H1 (cell line): Measurements from ENCODE around the gene CACNA1G. TPM values are rescaled to one million over a fixed set of nuclear protein-coding genes. Genes with fewer than 3 reads are reported as not detected.

Experiments used
- CTCF ChIA-PET: fragments of 300-600 bp; sonication (Branson Sonifier 250); formaldehyde crosslinking; loops from one replicate; lab custom pipeline; 2021; ENCODE audit not compliant: partially characterized antibody; lab: Charles Lee
- POLR2A ChIA-PET: fragments of 300-600 bp; sonication (Branson Sonifier 250); formaldehyde crosslinking; loops from one replicate; lab custom pipeline; 2021; ENCODE audit warnings: inconsistent platforms; ENCODE audit not compliant: partially characterized antibody; lab: Charles Lee
- DNase-seq, 2 experiments: peaks; one replicate each; pipeline versions ENCODE4 v3.0.0 to v3.0.0-alpha.2; 2010 to 2022; ENCODE audit warnings: low spot score in 2 of 2, low read depth in 1 of 2, mixed read lengths in 1 of 2
- FAIRE-seq: peaks from 2 replicates; lab custom pipeline; 2011; peaks lifted over from hg19 to GRCh38; lab: Jason Lieb, UNC
- H2AFZ ChIP-seq: 2 replicates; pipeline ENCODE4 v1.8.1; 2012; ENCODE audit warnings: low read length, inconsistent platforms
- H2AK5ac ChIP-seq: 2 replicates; pipeline ENCODE4 v1.6.1; 2013; ENCODE audit warnings: low read depth, low read length
- H2BK120ac ChIP-seq: replicated peaks from 2 replicates; pipeline ENCODE3; 2013; ENCODE audit warnings: low read depth, low read length, inconsistent platforms
- H2BK12ac ChIP-seq: 2 replicates; pipeline ENCODE4 v1.6.1; 2013; ENCODE audit warnings: low read depth, low read length
- H2BK15ac ChIP-seq: 2 replicates; pipeline ENCODE4 v1.6.1; 2013; ENCODE audit warnings: low read length
- H2BK20ac ChIP-seq: 2 replicates; pipeline ENCODE4 v1.6.1; 2013; ENCODE audit warnings: low read length
- H2BK5ac ChIP-seq: 2 replicates; pipeline ENCODE4 v1.6.1; 2013; ENCODE audit warnings: low read depth, low read length
- H3K14ac ChIP-seq: 2 replicates; pipeline ENCODE4 v1.6.1; 2013; ENCODE audit warnings: inconsistent platforms; ENCODE audit not compliant: insufficient read length
- H3K18ac ChIP-seq: 2 replicates; pipeline ENCODE4 v1.6.1; 2013; ENCODE audit warnings: low read length; ENCODE audit errors: extremely low read depth
- H3K23ac ChIP-seq: 2 replicates; pipeline ENCODE4 v1.6.1; 2013; ENCODE audit warnings: inconsistent platforms; ENCODE audit not compliant: insufficient read length
- H3K23me2 ChIP-seq: 2 replicates; pipeline ENCODE4 v1.6.1; 2013; ENCODE audit warnings: low read depth, low read length
- H3K27ac ChIP-seq: 2 replicates; pipeline ENCODE4 v1.6.1; 2011; ENCODE audit warnings: low read depth, low read length, inconsistent platforms
- H3K27me3 ChIP-seq, 4 experiments: replicated peaks in 1 of 4; 1 replicate in 1 of 4; 2 replicates in 3 of 4; pipeline versions ENCODE4 v1.6.1 to v1.8.1; 2011 to 2013; ENCODE audit warnings: low read length in 3 of 4, mild to moderate bottlenecking in 3 of 4, inconsistent platforms in 2 of 4, mixed read lengths in 2 of 4, moderate library complexity in 1 of 4; ENCODE audit not compliant: control insufficient read depth in 3 of 4, insufficient read depth in 3 of 4; ENCODE audit errors: extremely low read depth in 1 of 4
- H3K36me3 ChIP-seq, 4 experiments: 2 replicates each; pipeline versions ENCODE4 v1.6.1 to v1.8.1; 2011 to 2013; ENCODE audit warnings: mild to moderate bottlenecking in 4 of 4, low read length in 3 of 4, moderate library complexity in 2 of 4, control low read depth in 1 of 4, inconsistent platforms in 1 of 4; ENCODE audit not compliant: insufficient read depth in 4 of 4, control insufficient read depth in 2 of 4
- H3K4ac ChIP-seq: replicated peaks from 2 replicates; pipeline ENCODE3; 2013; ENCODE audit warnings: low read length, low read depth, mixed read lengths, inconsistent platforms; ENCODE audit not compliant: insufficient read length
- H3K4me1 ChIP-seq, 4 experiments: replicated peaks in 1 of 4; 1 replicate in 1 of 4; 2 replicates in 3 of 4; pipeline versions ENCODE4 v1.6.1 to v1.8.1; 2011 to 2013; ENCODE audit warnings: low read length in 3 of 4, inconsistent platforms in 2 of 4, mixed read lengths in 1 of 4; ENCODE audit not compliant: insufficient read depth in 4 of 4, control insufficient read depth in 3 of 4
- H3K4me2 ChIP-seq, 2 experiments: 2 replicates each; pipeline versions ENCODE4 v1.6.1 to v1.8.1; 2011 to 2013; ENCODE audit warnings: low read depth in 2 of 2, low read length in 2 of 2, control low read depth in 1 of 2, inconsistent platforms in 1 of 2, mild to moderate bottlenecking in 1 of 2; ENCODE audit not compliant: insufficient read depth in 1 of 2
- H3K4me3 ChIP-seq, 4 experiments: fragments of 200-600, 300-600 bp in 1 of 4; sonication (generic), shearing (Covaris generic), sonication (Bioruptor Twin) in 1 of 4; 2 replicates each; pipeline versions ENCODE4 v1.5.1 to v1.8.1; 2011 to 2016; ENCODE audit warnings: low read length in 4 of 4, low read depth in 3 of 4, control low read depth in 2 of 4, inconsistent platforms in 2 of 4, mild to moderate bottlenecking in 2 of 4, mixed read lengths in 1 of 4, moderate library complexity in 1 of 4; ENCODE audit not compliant: insufficient read depth in 2 of 4; ENCODE audit errors: extremely low read depth in 1 of 4
- H3K56ac ChIP-seq: replicated peaks from 2 replicates; pipeline ENCODE3; 2013; ENCODE audit warnings: low read depth, mild to moderate bottlenecking, mixed read lengths, low read length, inconsistent platforms; ENCODE audit not compliant: insufficient read length
- H3K79me1 ChIP-seq: 2 replicates; pipeline ENCODE4 v1.6.1; 2013; ENCODE audit warnings: low read depth, low read length, control low read depth
- H3K79me2 ChIP-seq, 2 experiments: 2 replicates each; pipeline versions ENCODE4 v1.6.1 to v1.8.1; 2012 to 2013; ENCODE audit warnings: low read length in 2 of 2, mild to moderate bottlenecking in 2 of 2, inconsistent platforms in 1 of 2; ENCODE audit not compliant: insufficient read depth in 2 of 2, control insufficient read depth in 1 of 2
- H3K9ac ChIP-seq, 4 experiments: replicated peaks in 1 of 4; 1 replicate in 1 of 4; 2 replicates in 3 of 4; pipeline versions ENCODE4 v1.6.1 to v1.8.1; 2011 to 2013; ENCODE audit warnings: low read depth in 3 of 4, low read length in 3 of 4, control low read depth in 2 of 4, mild to moderate bottlenecking in 2 of 4, moderate library complexity in 2 of 4, inconsistent platforms in 1 of 4; ENCODE audit errors: extremely low read depth in 1 of 4
- H3K9me3 ChIP-seq, 2 experiments: 2 replicates each; pipeline versions ENCODE4 v1.6.1 to v1.8.1; 2012 to 2013; ENCODE audit warnings: mild to moderate bottlenecking in 2 of 2, moderate library complexity in 2 of 2, control low read depth in 1 of 2, inconsistent platforms in 1 of 2, low read depth in 1 of 2, low read length in 1 of 2, mixed read lengths in 1 of 2; ENCODE audit not compliant: insufficient read depth in 2 of 2
- H4K20me1 ChIP-seq, 2 experiments: replicated peaks in 1 of 2; 2 replicates each; pipeline versions ENCODE3 to v1.8.1; 2011 to 2013; ENCODE audit warnings: inconsistent platforms in 2 of 2, low read length in 2 of 2, mild to moderate bottlenecking in 1 of 2; ENCODE audit not compliant: insufficient read depth in 2 of 2, control insufficient read depth in 1 of 2
- H4K5ac ChIP-seq: 2 replicates; pipeline ENCODE4 v1.6.1; 2013; ENCODE audit warnings: low read length, low read depth, mixed read lengths, inconsistent platforms; ENCODE audit not compliant: insufficient read length
- H4K8ac ChIP-seq: 2 replicates; pipeline ENCODE4 v1.8.0; 2013; ENCODE audit warnings: mild to moderate bottlenecking, moderate library complexity, low read length, inconsistent platforms; ENCODE audit not compliant: insufficient read depth; ENCODE audit errors: extremely low read depth
- H4K91ac ChIP-seq: replicated peaks from 2 replicates; pipeline ENCODE3; 2013; ENCODE audit warnings: low read length, mixed read lengths, inconsistent platforms; ENCODE audit not compliant: insufficient read length
- BRCA1 ChIP-seq: IDR thresholded peaks from 2 replicates; pipeline ENCODE4 v1.6.1; 2012; ENCODE audit warnings: low read depth, low read length, improper control_type of control experiment
- TAF1 ChIP-seq: IDR thresholded peaks from 2 replicates; pipeline ENCODE4 v1.6.1; 2011; ENCODE audit warnings: mild to moderate bottlenecking, low read depth, low read length
- YY1 ChIP-seq: IDR thresholded peaks from 2 replicates; pipeline ENCODE4 v1.6.1; 2011; ENCODE audit warnings: low read depth, mild to moderate bottlenecking, low read length
- WGBS, 2 experiments: shearing (Covaris generic) in 1 of 2; methylation state at CpG; one replicate each; pipeline versions ENCODE4 v1.1.6 to v1.1.7; 2013 to 2015; ENCODE audit warnings: low lambda C conversion rate in 2 of 2, mixed read lengths in 2 of 2, inconsistent platforms in 1 of 2, low coverage in 1 of 2, missing lambda C conversion rate in 1 of 2; ENCODE audit not compliant: insufficient replicate concordance in 2 of 2, insufficient coverage in 1 of 2, insufficient read length in 1 of 2; ENCODE audit errors: extremely low coverage in 1 of 2, missing lambda C conversion rate in 1 of 2; 5-methylcytosine and 5-hydroxymethylcytosine counted together
- polyA plus RNA-seq, 7 experiments: library from polyadenylated mRNA; depleted of rRNA in 3 of 7; stranded (reverse) in 5 of 7; unstranded in 2 of 7; fragments of >200 nt in 5 of 7; fragments of 200-250 nt in 2 of 7; gene quantifications; 1 replicate in 5 of 7; 2 replicates in 1 of 7; 4 replicates in 1 of 7; pipeline versions ENCODE4 v1.2.1 to v1.2.3, GENCODE V29; 2011 to 2013; ENCODE audit warnings: missing spikeins in 2 of 7, mixed read lengths in 2 of 7
- total RNA-seq: library from RNA; stranded (reverse); fragmentation: NEBNext Ultra II Directional; extraction: Animal tissue kit (Norgen Biotek cat#: 25700); gene quantifications from 2 replicates; pipeline ENCODE4 v1.2.1, GENCODE V29; 2021

Gene CACNA1G
- total and polyA plus RNA-seq, 2 of the 8 experiments (the other 6 are each of a cell fraction or from before 2014, with no cell fraction given), result 2.9 to 4.9 TPM

DNA sequence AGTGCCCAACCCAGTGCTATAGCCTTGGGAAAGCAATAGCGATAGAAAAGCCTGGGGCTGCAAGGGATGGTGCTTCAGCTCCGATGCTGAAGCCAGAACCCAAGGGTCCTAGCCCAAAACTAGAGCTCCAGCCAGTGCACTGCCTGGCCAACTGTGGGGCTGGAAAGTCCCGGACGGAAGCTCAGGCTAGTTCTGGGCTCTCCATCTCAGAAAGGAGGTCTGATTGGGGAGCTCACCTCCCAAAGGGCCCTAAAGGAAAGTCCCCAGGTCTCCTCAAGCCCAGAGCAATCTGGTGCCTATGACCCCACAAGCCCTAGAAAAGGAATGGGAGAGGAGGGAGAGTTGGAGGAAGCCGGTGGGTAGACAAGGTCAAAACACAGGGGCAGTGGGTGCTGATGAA is 72.1 kb downstream of the CACNA1G start:
- Histone ChIP-seq H3K79me2 (no peaks in the 10 kb centered on the region), H3K14ac (no peak overlapping the region), H2BK5ac (no peak overlapping the region), H3K79me1 (no peaks in the 10 kb centered on the region), H3K56ac (no peak overlapping the region), H3K4me2 (no peak overlapping the region), H2BK15ac (no peak overlapping the region), H3K4me3 (no peak overlapping the region), H3K18ac (no peak overlapping the region), H4K91ac (no peak overlapping the region), H3K4ac (no peak overlapping the region), H2AK5ac (no peak overlapping the region), H3K9ac (no peak overlapping the region), H2BK12ac (no peak overlapping the region), H3K27ac (no peak overlapping the region), H2BK20ac (no peak overlapping the region), H3K23me2 (peaks cover 4% of the 10 kb centered on the region; the same call in 1 of the 2 replicates), H3K9me3 (no peaks in the 10 kb centered on the region), H4K8ac (no peak overlapping the region), H4K5ac (no peak overlapping the region), H2AFZ (no peak overlapping the region), H3K27me3 (peaks cover 25 to 44% (median 39%) of the 10 kb centered on the region in 4 experiments), H3K4me1 (peaks cover 0 to 13% (median 9%) of the 10 kb centered on the region in 4 experiments; a peak in 6 of 7 replicates), H3K23ac (no peak overlapping the region), H2BK120ac (no peak overlapping the region), H3K36me3 (no peaks in the 10 kb centered on the region), H4K20me1 (no peaks in the 10 kb centered on the region)
- ChIA-PET CTCF (interaction anchor here (0.9 to 17.1 kb wide), 11 partner anchors 8 to 82 kb away, joined by 3 to 404 read pairs (median 16); partner anchors contain the start of gene SPATA20), POLR2A (interaction anchor here (0.7 kb wide), 1 partner anchor 233 kb away, joined by 3 read pairs; the partner anchor contains the start of gene TOB1)
- TF ChIP-seq YY1, result no peak
- TF ChIP-seq BRCA1, result no peak
- TF ChIP-seq TAF1, result no peak
- WGBS, 2 experiments, result 87% methylated on average over 5 of the region's 5 CpGs; no CpG with 5 or more reads in 1 of the 2 experiments
- no peak for FAIRE-seq
- no peak for DNase-seq
